ENCODE data around the gene TBL1X. TPM values are rescaled to one million over a fixed set of nuclear protein-coding genes. Genes with fewer than 3 reads are reported as not detected.

Gene TBL1X
- total and polyA plus RNA-seq, 10 of the 15 experiments (the other 5 are each of a cell fraction or from before 2014, with no cell fraction given), result 4.4 to 26.3 (median 10.6) TPM

- TF ChIP-seq ZNF687 (IDR thresholded peaks at IDR 0.05) (no peak), SIX5 (IDR thresholded peaks at IDR 0.05; ENCODE audit: low read depth, low read length, severe bottlenecking) (no peak), USF1 (IDR thresholded peaks at IDR 0.05; ENCODE audit: borderline replicate concordance, extremely low read length, insufficient read depth, low read depth, low read length) (no peak), BACH1 (IDR thresholded peaks at IDR 0.05; ENCODE audit: borderline replicate concordance) (no peak), YY1 (IDR thresholded peaks at IDR 0.05; ENCODE audit: low read depth, low read length) (no peak), ZBED1 (IDR thresholded peaks at IDR 0.05; ENCODE audit: borderline replicate concordance) (no peak), ZNF24 (IDR thresholded peaks at IDR 0.05) (no peak), POU2F2 (IDR thresholded peaks at IDR 0.05; ENCODE audit: borderline replicate concordance, low read depth, low read length) (no peak), RUNX3 (IDR thresholded peaks at IDR 0.05; ENCODE audit: low read length) (no peak), SIN3A (IDR thresholded peaks at IDR 0.05; ENCODE audit: low read depth, low read length) (no peak), TCF7 (IDR thresholded peaks at IDR 0.05; ENCODE audit: borderline replicate concordance) (no peak), IRF5 (IDR thresholded peaks at IDR 0.05; ENCODE audit: borderline replicate concordance) (no peak)
- TF ChIP-seq, protein P1, sequence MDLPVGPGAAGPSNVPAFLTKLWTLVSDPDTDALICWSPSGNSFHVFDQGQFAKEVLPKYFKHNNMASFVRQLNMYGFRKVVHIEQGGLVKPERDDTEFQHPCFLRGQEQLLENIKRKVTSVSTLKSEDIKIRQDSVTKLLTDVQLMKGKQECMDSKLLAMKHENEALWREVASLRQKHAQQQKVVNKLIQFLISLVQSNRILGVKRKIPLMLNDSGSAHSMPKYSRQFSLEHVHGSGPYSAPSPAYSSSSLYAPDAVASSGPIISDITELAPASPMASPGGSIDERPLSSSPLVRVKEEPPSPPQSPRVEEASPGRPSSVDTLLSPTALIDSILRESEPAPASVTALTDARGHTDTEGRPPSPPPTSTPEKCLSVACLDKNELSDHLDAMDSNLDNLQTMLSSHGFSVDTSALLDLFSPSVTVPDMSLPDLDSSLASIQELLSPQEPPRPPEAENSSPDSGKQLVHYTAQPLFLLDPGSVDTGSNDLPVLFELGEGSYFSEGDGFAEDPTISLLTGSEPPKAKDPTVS (IDR thresholded peaks at IDR 0.05; ENCODE audit: low read depth, low read length), result no peak
Measured at GRCh38 chrX:9676306-9676705, 211.4 kb downstream of the TBL1X start (continued).

Data from GM12878 (cell line).